Amygdala (tissue), 56 donors: ENCODE results near the gene PDE6B.
"Not testable (repeated sequence)": the region's sequence is repeated elsewhere in the genome, so short reads cannot be mapped to it uniquely, and the experiment has no call there.

Experiments used
- DNase-seq, 56 donors: peaks; one replicate each; lab custom pipeline; 2025; lab: John Stamatoyannopoulos, UW

Gene PDE6B

GRCh38 chr4:666822-667544, 41.6 kb downstream of the PDE6B start:
- DNase-seq = peak in 1 of 56 donors; percentile 14

GRCh38 chr4:667545-667925, 42.2 kb downstream of the PDE6B start:
- no peak for DNase-seq

- not testable (repeated sequence) for DNase-seq
Observed at GRCh38 chr4:668219-668618, 42.8 kb downstream of the PDE6B start.

- not testable (repeated sequence) for DNase-seq
Observed at GRCh38 chr4:669806-670559, 44.6 kb downstream of the PDE6B start.

GRCh38 chr4:671769-672168, 46.4 kb downstream of the PDE6B start:
- no peak for DNase-seq

GRCh38 chr4:673349-674091, 48.1 kb downstream of the PDE6B start:
- peak in 2 of 56 donors; percentile 21 to 36 for DNase-seq

GRCh38 chr4:674172-675035, 49.0 kb downstream of the PDE6B start, which contains the start of the genes ATP5ME and MYL5:
TSS of gene ATP5ME (minus strand) at chr4:674276. CDS start at chr4:674247, 29 bp downstream.
TSS of gene MYL5 (plus strand) at chr4:674542. CDS start at chr4:678027, 3,485 bp downstream.
- DNase-seq = peak in 55 of 56 donors; percentile 77 to 97 (median 92)

GRCh38 chr4:675036-675882, 49.9 kb downstream of the PDE6B start:
- no peak for DNase-seq

GRCh38 chr4:675980-676870, 50.9 kb downstream of the PDE6B start:
- no peak for DNase-seq

- DNase-seq = no peak
Observed at GRCh38 chr4:676871-677235, 51.5 kb downstream of the PDE6B start.

GRCh38 chr4:677431-678293, 52.3 kb downstream of the PDE6B start:
- DNase-seq = peak in 7 of 56 donors; percentile 23 to 45 (median 37)

- no peak for DNase-seq
Observed at GRCh38 chr4:678331-679103, 53.1 kb downstream of the PDE6B start.

GRCh38 chr4:679104-679481, 53.7 kb downstream of the PDE6B start:
- no peak for DNase-seq

GRCh38 chr4:679629-680028, 54.3 kb downstream of the PDE6B start:
- no peak for DNase-seq

GRCh38 chr4:680091-680490, 54.7 kb downstream of the PDE6B start:
- no peak for DNase-seq

GRCh38 chr4:680551-680927, 55.2 kb downstream of the PDE6B start:
- no peak for DNase-seq
